Measurements from ENCODE around the gene ILK.

The ILK gene

DNA sequence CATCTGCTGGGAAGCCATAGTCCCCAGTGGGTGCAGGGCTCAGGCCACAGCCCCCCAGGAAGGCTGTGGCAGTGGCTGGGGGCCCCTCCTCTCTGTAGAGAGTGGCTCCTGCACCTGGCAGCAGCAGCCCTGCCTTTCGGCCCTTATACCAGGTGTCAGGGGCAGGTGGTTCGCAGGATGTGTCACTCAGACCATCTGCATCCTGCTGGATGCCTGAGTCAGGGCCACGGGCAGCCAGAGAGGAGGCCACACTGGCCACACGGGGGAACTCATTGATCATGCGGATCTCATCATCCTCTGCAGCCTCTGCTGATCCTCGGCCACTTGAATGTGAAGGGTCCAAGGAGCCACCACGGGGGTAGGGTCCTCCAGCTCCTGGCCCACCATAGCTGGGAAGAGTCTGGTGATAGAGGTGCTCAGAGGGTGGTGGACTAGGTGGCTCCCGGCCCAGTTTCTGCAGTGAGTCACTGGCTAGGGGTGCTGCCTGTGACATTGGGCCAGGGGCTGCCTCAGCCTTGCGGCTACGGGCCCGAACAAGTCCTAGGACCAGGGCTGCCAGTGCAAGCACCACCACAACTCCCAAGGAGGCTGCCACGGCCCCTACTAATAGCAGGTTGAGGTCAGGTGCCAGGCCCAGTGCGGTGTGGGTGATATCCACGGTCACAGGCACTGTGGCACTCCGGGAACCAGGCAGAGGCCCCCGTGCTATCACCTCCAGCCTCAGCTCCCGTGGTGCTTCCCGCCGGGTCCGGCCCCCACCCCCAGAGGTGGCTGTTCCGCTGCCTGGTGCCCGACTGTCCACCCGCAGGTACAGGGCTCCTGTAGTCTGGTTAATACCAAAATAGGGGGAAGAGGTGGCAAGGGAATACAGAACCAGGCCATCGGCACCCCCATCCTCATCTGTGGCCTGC is 18.9 kb downstream of the ILK start:
- no peak for DNase-seq

DNA sequence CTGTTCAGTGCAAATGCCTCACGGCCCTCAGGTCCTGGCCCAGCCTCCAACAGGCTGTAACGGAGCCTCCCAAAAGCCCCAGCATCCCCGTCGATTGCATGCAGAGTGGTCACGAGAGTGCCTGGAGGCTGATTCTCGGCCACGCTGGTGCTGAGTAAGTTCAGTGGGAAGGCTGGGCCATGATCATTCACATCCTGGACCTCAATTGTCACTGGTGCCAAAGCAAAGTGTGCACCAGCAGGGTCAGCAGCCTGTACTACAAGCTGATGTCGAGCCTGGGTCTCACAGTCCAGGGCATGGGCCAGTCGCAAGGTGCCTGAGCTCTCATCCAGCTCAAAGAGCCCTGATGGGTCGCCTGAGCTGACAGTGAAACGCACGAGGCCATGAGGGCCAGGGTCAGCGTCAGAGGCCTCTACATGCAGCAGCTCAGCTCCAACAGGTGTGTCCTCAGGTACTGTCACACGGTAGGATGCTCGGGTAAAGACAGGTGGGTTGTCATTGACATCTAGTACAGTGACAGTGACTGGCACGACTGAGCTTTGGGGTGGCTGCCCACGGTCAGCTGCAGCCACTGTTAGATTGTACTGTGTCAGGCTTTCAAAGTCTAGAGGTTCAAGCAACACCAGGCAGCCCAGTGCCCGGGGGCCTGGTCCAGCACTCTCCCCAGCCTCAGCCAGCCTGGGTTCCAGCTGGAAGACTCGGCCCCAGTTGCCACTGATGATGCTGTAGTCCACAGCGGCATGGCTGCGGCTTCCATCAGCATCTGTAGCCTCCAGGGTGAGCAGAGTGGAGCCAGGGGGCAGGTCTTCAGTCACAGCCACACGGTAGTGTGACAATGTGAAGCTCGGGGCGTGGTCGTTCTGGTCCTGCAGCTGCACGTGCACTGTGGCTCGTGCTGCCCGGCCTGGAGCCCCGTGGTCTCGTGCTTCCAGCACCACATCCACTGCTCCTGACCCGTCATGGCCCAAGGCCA is 20.1 kb downstream of the ILK start:
- no peak for DNase-seq

DNA sequence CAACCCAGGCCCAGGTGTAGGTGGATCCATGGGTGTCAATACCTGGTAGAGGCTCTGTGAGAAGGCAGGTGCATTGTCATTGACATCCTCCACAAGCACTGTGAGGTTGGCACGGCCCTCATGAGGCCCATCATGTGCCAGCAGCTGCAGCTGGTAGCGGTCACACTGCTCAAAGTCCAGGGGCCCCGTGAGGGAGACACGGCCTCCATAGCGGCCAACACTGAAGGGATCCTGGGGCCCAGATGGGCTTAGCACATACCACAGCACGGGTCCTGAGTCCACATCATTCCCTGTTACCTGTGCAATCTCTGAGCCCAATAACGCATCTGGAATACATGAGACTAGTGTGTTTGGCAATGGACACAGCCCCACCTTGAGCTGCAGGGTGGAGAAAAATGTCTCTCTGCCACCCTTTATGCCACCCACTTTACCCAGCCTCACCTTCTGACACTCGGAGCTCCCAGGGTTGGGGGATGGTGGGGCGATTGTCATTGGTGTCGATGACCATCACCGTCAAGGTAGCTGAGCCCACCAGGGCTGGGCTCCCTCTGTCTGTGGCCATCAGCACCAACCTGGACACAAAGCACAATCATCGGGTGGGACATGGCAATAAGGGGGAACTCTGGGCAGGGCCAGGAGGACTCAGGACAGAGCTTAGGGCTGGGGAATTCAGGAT is 21.7 kb downstream of the ILK start:
- DNase-seq = no peak

DNA sequence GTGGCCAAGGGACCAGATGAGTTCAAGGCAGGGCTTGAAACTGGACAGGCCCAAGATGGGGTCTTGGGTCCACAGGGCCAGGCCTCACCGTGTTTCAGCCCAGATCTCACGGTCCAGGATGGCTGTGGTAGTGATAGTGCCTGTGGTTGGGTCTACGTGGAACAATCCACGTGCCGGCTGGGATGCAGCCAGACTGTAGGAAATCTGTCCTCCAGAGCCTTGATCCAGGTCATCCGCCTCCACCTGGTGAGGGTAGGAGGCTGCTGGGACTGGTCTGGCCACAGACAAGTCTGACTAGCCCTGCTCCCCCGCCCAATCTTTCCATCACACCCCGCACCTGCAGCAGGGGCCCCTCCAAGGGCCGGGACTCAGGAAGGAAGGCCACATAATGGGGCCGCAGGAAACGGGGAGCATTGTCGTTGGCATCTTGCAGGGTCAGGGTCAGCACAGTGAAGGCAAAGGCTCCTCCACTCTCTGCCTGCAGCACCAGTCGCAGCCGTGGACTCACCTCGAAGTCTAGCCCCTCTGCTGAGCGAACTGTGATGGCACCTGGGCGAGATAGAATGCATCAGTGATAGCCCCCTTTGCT is 22.4 kb downstream of the ILK start:
- DNase-seq = no peak

DNA sequence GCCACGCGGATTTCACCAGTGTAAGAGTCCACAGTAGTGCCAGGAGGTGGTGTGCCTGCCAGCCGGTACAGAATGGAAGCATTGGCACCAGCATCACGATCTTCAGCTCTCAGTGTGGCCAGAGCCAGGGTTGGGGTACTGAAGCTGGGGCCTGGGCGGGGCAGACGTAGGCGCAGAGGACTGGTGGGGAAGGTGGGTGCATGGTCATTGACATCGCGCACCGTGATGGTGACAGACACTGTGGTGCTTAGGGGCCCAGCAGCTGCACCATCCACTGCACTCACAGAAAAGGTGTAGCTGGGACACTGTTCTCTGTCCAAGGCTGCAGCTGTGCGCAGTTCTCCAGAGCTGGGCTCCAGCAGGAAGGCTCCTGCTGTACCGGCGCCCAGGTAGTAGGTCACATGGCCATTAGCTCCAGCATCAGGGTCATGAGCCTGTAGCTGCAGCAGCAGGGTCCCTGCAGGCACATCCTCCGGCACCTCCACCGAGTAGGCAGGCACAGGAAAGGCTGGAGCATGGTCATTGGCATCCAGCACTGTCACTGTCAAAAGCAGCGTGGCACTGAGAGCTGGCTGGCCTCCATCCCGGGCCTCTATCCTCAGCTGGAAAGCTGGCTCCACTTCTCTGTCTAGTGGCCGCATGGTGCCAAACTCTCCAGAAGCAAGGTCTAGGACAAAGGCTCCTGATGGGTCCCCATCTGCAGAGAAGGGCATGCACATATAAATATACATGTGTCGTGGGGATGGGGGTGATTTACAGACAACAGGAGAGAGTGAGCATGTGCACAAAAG is 23.6 kb downstream of the ILK start:
- DNase-seq = no peak

DNA sequence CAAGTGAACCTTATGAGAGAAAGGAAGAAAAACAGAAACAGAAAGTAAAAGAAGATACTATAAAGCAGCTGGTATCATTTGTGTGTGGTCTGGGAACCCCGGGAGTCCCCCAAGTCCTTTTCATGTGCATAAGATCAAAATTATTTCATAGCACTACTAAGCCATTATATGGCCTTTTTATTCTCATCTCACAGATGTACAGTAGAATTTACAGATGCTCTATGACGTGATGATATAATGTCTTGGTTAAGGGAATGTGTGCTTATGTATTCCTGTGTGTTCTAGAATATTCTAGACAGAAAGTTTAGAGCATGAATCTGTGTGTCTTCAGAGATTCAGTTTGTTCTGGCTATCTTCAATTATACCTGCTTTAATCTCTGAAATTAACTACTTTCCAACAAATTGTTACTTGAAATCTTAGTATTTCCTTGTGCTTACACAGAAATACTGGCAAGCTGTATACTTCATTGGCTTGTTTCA is 24.2 kb downstream of the ILK start:
- DNase-seq = no peak

DNA sequence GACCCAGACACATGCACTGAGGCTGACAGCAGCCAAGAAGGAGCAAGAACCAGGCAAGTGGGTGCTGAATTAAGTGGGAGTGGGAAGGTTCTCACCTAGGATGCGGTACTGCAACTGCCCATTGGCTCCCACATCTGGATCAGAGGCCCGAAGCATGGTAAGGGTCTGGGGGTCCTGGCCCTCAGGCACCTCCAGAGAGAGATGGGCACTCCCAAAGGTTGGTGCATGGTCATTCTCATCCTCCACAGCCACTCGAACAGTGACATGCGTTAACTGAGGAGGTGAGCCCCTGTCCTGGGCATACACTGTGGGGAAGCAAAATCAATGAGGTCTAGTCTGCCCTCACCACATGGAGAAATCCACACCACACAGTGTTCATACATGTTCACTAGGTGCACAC is 25.0 kb downstream of the ILK start:
- no peak for DNase-seq

DNA sequence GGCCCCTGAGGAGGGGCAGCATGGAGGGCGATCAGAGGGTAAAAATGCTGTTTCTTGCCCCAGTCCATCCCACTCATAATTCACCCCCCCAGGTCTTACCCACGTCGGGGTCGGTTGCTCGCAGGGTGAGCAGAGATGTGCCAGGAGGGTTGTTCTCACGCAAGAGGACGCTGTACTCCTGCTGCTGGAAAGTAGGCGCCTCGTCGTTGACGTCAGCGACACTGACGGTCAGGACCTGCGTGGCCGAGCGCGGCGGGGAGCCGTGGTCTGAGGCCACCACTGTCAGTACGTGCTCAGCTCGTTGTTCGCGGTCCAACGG is 26.0 kb downstream of the ILK start:
- DNase-seq = no peak

DNA sequence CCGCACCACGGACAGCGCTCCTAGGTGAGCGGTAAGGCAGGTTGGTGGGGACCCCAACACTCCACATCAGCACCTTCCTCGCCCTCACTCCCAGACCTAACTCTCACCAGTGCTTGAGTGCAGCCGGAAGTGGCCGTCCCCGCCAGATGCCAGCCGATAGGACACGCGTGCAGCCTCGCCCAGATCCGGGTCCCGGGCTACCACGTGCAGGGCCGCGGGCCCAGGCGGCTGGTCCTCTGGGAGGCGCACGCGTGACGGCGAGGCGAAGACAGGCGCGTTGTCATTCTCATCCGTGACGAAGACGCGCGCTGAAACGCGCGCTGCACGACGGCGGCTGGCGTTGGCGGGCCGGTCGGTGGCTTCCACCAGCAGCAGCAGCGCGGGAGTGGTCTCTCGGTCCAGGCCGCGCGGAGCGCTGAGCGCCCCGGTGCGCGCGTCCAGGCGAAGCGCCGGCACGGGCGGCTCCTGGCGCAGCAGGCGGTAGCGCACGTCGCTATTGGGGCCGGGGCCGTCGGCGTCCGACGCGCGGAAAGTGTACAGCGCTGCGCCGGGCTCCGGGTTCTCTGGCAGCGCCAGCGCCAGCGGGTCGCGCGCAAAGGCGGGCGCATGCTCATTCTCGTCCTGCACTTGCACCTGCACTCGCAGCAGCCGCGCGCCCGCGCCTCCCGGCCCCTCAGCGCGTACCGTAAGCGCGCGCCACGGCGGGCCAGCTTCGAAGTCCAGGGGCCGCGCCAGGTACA is 26.5 kb downstream of the ILK start:
- no peak for DNase-seq

DNA sequence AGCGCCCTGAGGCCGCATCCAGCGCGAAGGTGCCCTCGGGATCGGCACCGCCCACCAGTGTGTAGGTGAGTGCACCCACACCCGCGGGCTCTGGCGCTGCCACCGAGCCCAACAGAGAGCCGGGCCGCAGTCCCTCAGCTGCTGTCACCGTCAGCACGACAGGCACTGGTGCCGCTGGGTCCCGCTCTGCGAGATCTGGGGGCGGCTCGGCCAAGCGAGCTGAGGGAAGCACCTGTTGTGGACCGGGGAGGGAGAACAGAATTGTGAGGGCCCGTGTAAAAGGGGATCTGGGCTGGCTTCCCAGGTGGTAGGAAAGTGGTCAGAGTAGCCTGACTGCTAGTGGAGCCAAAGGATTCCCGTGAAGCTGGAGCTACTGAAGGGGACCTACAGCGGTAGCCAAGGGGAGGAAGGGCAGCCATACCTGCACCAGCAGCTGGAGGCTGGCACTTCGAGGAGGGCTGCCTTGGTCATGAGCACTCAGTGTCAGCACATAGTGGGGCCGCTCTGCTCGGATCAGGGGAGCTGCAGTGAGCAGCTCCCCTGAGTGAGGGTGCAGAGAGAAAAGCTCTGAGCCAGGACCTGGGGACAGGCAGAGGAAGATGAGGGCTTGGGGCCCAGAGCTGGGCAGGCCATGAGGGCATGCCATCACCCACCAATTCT is 27.2 kb downstream of the ILK start:
- no peak for DNase-seq

DNA sequence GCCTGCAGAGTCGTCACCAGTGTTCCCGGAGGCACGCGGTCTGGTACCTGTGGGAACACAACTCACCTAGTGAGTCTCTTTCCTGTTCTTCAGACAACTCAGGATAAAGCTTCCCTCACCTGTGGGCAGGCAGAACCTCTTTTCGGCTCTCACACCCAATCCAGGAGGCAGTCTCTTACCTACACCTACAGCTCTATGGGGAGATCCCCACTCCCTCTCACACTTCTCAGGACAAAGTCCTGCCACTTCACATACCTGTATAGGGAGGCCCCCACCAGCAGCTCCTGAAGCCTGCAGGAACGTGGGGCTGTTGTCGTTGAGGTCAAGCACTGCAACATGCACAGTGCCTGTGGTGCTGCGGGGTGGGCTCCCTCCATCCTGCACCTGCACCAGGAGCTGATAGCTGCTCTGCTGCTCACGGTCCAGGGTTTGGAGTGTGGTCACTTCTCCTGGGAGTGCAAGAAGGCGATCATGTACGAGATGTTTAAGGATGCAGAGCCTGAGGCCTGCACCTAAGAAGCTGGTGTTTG is 27.9 kb downstream of the ILK start:
- no peak for DNase-seq

DNA sequence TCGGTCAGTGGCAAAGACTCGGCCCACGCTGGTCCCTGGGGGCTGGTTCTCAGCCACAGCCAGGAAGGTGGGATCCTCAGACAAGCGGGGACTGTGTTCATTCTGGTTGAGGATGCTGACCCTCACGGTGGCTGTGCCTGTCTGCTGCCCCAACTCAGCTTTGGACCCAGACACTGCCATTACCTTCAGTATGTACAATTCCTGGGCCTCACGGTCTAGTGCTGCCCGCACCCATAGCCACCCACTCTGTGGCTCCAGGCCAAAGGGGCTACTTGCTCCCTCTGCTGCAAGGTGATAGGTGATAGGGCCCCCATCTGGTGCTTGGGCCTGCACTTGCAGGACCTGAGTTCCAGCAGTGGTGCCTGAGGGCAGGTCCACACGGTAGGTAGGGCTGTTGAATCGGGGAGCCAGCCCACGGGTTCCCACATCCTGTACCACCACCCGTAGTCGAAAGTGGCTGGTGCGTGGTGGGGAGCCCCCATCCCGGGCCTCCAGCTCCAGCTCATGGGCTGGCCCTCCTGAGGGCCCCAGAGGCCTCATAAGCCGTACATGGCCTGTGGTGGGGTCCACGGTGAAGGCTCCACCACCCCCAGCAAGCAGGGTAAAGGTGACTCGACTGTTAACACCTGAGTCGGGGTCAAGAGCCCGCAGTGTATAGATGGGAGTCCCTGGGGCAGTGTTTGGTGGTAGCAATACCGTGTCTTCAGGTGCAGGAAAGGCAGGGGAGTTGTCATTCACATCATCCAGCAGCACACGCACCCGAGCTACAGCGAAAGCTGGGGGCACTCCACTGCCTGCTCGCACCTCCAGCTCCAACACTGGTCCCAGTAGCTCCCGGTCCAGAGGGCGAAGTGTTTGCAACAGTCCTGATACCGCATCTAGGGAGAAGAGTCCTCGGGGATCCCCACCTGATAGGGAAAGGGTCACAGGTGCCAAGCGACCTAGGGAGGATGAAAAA is 28.8 kb downstream of the ILK start:
- no peak for DNase-seq

DNA sequence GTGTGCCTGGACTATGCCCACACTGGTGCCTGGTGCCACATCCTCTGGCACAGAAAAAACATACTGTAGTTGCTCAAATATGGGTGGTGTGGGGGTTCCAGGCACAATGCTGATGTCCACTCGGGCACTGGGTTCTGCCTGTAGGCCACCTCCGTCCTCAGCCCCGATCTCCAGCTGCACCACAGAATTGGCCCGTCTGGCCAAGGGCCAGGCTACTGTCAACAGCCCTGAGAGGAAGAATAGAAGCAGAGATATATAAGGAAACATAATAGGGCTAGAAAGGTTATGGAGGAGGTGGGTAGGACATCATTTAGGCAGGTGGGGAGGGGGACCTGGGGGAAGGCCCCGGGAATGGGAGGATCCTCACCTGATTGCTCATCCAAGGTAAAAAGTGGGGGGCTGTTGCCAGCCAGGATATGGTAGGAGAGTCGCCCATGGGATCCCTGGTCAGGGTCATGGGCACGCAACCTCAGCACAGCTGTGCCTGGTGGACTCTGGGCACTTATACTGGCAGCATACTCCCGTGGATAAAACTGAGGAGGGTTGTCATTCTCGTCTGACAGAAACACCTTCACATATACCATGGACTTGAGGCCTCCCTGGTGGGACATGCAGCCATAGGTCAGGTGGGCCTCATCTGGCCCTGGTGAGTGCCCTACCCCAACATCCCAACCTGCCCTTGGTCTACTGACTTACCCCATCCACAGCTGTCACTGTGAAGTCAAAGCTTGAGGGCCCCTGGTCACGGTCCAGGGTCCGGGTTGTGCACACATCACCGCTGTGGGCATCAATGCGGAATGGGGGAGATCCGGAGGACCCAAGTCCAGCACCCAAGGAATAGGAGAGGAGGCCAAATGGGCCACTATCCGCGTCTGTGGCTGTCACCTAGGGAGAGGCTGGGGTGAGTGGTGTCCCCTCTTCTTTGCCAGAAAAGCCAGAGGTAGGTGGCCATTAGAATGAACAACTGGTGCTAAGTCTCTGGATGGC is 30.1 kb downstream of the ILK start:
- DNase-seq = no peak

DNA sequence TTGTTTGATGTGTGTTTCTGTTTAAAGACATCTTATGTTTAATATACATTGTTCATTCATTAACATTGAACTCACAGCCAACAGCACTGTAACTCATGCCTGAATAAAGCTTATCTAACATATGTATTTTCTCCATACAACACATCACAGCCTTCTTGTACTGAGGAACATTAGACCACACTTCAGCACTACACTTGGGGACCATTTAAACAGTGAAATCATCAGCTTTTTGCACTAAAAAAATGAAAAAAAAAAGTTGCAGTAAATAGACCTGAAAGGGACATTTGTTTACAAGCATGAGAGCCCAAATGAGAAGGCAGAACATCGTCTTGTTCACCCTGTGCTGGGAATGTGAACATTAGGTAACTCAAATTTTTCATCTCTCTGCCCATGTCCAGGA is 31.0 kb downstream of the ILK start:
- no peak for DNase-seq

DNA sequence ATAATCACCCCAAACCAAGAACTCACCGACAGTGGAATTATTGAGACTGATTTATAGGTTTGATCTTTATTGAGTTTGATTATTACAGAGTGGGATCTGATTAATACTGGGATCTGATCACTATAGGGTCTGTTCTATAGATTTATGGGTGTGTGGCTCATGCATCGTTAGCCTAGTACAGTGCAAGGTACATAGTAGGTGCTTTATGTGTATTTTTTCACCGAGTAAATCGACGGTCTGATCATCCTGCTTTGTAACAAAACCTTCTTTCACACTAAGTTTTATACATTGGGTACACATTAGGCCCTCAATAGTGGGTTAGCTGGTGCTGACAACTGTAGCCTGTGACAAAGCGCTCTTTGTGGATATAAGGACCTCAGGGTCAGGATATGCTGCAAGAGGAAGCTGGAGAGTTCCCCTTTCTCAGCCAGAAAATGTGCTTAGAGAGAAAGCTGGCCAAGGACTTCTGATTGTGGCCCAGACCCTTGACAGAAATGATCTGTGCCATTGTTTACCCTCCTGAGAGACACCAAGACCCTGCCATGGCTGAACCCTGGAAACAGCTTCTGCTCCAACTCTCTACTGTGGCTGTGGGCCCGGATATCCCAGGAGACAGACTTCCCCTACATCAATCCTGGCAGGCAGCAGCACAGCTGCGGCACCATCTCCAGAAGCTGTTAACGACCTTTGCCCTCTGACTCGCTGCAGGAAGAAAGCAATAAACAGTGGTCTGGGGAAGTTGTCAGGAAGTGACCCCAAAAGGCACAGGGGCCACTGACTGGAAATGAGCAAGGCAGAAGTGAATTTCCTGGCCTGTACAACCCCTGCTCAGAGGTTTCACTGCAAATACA is 31.7 kb downstream of the ILK start:
- peak; percentile 74 for DNase-seq

DNA sequence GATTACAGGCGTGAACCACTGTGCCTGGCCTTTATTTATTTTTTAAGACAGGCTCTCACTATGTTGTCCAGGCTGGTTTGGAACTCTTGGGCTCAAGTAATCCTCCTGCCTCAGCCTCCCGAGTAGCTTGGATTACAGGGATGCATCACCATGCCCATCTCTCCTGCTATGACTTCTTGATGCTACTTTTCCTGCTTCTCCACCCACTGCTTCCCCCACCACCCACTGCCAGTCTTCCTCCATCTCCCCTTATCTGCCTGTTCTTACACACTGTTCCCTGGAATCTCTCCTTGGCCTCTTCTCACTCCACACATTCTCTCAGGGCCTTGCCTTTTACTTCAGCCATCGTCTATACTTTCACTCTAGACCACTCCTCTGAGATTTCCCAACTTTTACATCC is 32.9 kb downstream of the ILK start:
- no peak for DNase-seq

DNA sequence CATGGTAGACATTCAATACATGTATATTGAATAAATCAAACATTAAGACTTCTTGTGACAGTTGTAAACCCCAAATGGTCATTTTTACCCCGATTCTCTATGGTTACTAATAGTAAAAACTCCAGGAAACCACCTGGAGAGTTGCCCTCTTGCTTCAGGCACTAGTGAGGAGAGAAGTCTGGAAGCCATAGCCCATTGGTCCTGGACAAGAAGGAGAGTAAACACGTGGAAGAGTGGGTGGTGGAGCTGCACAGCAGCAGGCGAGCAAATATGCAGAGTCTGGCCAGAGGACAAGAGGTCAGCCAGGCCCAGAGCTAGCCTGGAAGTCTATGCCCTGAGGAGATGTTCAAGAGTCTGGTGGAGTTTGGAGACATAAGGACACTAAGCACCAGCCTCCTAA is 34.3 kb downstream of the ILK start:
- DNase-seq = no peak

All from GDM1 (cell line).